Stimulated activated CD8-positive, alpha-beta memory T cell treated with anti-CD3 and anti-CD28 coated beads, Interleukin-2, amount 100 ng/mL, for 48 hours (primary cell): Measurements from ENCODE around the gene ODAD2.
A peak's percentile ranks its signal among the peaks of the same experiment; 100 is the strongest.

Experiments
- DNase-seq, 2 donors: peaks; one replicate each; pipeline ENCODE4 v3.0.0-alpha.2; 2020; ENCODE audit warnings: low read depth in 2 of 2

Gene ODAD2

GRCh38 chr10:27838361-27838760 lies 160.5 kb downstream of the ODAD2 start:
- DNase-seq, result no peak

GRCh38 chr10:27834476-27834875 lies 164.4 kb downstream of the ODAD2 start:
- no peak for DNase-seq

DNA sequence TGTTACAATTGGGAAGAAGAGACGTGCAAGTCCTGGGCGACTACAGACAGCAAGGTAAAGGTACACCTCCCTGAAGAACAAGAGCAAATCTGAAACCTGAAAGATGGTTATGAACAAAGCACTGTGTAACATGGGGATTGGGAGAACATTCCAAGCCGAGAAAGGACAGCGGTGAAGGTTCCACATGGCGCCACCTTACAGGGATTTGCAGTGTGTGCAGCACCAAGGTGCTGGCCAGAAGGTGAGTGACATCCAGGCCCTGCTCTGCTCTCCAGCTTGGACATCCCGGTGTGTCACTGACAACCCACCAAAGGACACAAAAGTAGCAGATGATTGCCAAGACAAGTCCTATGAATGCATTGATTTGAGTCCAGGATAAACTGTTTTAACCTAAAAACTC lies 165.1 kb downstream of the ODAD2 start:
- DNase-seq, result no peak

DNA sequence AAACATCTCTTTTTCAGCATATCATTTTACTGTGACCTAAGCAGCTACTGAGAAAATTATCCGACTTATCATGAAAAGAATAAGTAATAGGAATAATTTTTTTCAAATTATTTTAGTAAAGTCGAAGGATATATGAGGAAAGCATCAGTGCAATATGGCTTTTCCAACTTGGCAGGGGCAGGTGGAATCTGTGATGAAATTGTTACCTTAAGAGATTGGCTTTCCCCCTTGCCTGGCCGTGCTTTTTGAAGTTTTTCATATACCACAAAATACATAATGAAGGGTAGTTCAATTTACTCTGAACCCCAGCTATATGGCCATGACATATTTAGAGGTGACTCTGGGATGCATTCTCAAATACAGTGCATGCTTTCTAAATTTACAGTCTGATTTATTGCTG lies 166.1 kb downstream of the ODAD2 start:
- DNase-seq, result no peak

DNA sequence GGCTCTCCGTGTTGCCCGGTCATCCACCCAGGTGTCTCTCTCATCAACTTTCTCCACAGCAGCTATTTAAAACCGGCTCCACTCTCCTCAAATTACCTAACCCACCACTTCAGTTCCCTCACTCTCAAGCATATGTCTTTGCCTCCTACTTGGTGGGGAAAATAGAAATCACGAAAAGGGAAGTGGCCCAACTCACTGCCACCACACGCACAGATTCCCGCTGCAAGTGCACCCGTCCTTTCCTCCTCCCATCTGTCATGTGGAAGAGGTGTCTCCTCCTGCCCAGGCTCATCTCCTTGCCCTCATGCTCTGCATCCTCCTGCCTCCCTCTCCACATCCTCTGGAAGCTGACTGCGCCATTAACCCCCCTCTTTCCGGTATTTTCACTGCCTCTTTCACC lies 172.5 kb downstream of the ODAD2 start:
- DNase-seq, result no peak

DNA sequence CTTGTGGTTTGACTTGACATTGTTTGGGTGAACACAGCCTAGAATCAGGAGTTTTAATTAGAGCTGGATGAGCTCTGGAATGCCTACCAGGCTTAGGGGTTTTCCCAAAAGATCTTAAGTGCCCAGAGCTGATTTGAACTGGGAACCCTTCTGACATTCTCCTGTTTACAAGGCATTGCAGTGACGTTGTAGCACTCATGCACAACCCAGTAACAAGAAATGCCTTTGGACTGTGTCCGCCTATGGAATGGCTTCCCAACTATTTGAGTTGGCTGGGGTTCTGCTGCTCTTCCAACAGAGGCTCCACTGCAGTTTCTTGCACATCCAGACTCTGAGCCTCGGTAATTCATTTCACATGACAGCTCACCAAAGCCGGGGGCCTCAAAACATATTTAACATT lies 176.6 kb downstream of the ODAD2 start:
- DNase-seq, result no peak

DNA sequence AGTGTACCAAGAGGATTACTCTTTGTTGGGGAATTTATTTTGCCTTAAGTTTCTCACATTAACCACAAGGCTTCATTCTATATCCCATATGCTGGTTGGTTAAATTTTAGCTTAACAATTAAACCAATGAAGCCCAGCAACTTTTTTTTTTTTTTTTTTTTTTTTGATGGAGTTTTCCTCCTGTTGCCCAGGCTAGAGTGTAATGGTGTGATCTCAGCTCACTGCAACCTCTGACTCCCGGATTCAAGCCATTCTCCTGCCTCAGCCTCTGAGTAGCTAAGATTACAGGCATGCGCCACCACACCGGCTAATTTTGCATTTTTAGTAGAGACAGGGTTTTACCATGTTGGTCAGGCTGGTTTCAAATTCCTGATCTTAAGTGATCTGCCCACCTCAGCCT lies 178.2 kb downstream of the ODAD2 start:
- DNase-seq, result no peak

DNA sequence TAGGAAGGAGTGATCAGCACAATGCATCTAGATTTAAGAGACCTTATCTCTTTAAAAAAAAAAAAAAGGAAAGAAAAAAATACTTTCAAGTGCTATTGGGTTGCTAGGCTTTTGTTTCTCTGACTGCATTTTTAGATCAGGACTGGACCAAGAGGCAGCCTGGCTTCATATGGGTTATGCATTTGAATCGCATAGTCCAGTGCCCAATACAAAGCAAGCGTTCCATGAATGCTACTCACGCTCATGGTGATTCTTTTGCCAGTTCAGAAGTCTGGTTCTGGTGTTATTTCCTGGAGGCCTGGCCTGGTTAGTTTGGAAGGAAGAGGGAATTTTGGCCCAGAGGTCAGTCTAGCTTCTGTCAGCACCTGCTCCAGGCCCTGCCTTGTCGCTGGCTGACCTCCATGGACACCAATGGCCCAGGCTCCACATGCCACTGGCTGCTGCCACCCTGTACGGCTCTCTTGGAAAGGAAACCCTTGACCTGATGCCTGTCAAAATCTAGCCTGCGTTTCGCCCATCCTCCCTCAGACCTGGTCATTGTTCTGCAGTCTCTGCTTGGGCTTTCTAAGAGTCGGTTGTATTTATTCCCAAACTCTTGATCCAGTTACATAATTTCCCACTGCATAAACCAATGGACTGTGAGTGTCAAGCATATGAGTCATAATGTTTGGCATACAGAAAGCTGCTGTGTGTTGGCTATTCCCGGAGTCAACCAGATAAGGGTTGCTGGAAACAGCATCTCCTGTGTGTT lies 178.9 kb downstream of the ODAD2 start:
- DNase-seq, result no peak

- DNase-seq, result no peak
These were observed 182.6 kb downstream of the ODAD2 start for GRCh38 chr10:27816320-27816719.

- no peak for DNase-seq
These were observed 183.0 kb downstream of the ODAD2 start for GRCh38 chr10:27815846-27816245.

DNA sequence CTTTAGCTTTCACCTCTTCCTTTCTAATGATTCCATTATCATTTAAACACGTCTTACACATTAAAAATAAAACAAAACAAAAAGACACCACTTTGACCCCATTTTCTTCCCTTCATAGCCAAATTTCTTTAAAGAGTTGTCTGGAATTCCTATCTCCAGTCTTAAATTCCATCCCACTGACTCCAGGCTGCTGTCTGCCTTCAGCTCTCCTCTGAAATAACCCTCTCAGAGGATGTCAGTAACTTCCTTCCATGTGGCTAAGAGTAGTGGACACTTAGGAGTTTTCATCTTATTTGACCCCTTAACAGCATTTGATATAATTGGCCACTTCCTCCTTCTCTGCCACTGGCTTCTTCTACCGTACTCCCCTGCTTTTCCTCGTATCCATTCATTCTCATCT lies 183.6 kb downstream of the ODAD2 start:
- no peak for DNase-seq

DNA sequence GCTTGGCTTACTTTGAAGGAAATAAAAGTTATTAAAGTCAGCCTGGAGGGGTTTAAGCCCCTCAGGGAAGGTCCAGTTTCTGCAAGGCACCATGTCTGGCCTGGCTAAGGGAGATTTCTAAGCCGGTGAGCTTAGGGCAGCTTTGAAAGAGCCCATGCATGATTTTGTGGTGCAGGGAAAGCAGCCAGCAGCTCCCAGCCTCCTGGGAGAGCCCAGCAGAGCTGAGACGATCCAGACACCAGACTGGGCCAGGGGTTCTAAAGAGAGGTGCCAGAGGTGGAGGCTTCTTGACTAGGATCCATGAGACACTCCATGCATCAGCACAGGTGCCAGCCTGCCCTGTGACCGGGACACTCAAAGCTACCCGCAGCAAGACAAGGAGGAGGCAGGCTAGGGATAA lies 193.7 kb downstream of the ODAD2 start:
- no peak for DNase-seq

DNA sequence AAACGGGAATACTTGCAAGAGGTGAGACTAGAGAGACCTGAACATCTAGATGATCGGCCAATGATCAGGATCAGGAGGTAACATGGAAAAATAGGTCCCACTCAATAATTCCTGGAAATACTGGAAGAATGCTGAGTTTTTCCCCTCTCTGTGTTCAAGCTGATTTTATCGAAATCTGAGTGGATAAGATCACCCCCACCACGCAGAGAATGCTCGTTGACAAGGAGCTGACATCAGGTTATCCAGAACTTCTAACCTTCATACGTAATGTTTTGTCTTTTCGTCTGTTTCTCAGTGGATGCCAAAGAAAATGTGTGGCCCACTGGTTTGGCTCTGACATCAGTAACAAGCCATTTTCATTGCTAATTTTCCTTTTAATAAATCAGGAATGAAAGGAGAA lies 194.7 kb downstream of the ODAD2 start:
- DNase-seq, result no peak

DNA sequence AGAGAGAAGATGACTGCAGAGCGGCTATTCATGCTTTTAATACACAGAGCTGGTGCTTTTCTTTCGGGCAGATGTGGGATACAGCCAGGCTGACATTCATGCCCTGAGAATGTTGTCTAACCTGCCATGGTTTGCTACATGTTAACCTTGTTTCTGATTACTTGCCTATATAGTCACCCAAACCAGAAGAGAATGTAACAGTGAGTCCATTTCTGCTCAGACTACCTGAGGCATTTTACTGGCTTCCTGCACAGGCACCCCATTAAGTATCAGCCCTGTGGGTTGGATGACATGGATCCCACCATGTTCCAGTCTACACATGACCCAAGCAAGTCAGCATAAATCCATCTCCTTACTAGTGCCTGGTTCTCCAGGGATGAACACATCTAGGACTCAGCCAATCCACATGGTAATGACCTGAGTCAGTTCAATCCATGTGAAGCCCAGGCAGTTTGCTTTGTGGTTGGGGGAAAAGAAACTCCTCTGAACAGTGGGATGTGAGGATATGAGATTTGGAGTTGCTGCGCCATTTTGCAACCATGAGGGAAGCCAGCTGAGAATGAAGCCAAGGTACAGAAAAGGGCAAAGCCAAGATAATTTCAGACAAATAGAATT lies 197.6 kb downstream of the ODAD2 start:
- DNase-seq, result no peak

DNA sequence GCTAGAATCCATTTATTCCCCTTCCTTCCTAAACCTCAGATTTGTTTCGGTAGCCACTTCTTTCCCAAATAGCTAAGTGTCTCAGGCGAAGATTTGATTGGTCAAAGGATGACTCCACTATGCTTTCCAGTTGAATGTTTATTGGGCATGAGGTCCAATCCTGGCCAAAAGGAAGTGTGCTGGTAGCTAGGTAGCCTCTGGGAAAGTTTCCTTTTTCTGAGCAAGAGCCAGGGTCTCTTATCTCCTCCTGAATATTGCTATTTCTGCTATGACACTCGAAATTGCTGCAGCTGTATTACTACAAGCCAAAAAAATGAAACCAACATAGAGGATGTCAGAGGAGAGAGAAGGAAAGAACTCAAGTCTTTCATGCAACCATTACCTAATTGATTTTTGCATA lies 199.8 kb downstream of the ODAD2 start:
- no peak for DNase-seq

- DNase-seq, result no peak
These were observed 204.7 kb downstream of the ODAD2 start for GRCh38 chr10:27794157-27794556.

DNA sequence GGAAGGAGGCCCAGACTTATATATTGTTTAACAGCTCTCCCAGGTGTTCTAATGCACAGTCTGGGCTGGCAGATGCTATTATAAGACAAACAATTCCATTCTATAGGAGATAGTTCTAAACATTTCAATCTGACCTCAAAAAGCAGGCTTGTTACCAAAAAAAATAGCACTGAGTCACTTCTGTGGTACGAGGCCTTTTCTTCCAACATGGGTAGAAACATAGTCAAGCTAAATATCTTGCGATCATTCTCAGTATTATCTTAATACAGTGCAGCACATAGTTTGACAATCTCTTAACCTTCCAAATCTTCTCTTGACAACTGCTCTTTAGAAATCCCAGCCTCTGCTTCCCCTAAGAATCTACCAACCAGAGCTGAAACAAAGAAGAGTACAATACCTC lies 206.7 kb downstream of the ODAD2 start:
- no peak for DNase-seq

GRCh38 chr10:27784272-27784671 lies 214.6 kb downstream of the ODAD2 start:
- DNase-seq, result no peak

DNA sequence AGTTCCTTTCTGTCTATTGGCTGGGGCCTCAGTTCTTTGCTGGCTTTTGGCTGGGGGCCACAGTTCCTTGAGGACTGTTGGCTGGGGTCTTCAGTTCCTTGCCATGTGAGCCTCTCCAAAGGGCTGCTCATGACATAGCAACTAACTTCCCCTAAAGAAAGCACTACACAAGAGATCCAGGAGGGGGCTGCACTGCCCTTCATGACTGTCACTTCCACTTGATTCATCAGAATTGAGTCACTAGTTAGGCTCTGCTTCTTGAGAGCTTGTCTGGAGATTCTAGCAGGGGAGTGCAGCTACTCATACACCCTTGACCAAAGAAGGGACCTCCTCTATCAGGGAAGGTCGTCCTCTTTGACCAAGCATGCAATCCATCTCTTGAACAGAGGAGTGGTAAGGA lies 215.2 kb downstream of the ODAD2 start:
- DNase-seq, result peak; percentile 10 to 26

- DNase-seq, result no peak
These were observed 219.3 kb downstream of the ODAD2 start for GRCh38 chr10:27779462-27780015.

GRCh38 chr10:27774831-27775230 lies 224.0 kb downstream of the ODAD2 start:
- no peak for DNase-seq

DNA sequence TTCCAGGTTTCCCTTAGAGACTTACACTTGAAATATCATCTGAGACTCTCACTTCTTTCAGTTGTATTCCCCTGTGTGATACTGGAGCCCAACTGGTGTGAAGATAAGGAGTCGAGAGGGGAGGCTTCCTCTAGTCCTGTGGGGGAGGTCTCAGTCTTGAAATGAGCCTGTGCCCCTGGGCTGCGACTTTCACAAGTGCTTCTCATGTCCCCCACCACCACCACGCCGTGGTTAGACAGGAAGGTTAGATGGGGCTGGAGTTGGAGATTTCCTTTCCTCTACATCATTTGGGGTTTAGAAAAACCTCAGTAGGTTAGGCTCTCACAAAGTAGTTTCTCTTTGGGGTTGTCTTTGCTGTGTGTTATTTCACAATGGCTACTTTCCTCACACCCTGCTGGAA lies 227.6 kb downstream of the ODAD2 start:
- DNase-seq, result peak; percentile 24 to 43

DNA sequence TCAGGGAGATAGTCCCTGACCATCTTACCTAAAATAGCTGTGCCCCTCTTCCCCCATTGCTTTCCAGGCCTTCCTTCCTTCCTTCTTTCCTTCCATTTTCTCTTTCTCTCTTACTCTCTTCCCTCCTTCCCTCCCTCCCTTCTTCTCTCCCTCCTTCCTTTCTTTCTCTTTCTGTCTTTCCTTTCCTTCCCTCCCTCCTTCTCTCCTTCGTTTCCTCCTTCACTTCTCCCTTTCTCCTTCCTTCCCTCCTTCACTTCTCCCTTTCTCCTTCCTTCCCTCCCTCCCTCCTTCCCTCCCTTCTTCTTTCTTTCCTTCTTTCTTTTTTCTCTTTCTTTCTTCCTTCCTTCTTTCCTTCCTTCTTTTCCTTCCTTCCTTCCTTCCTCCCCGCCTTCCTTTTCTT lies 228.7 kb downstream of the ODAD2 start:
- DNase-seq, result no peak
